OCI-LY7 (cell line): Measurements from ENCODE around the gene PPIP5K2. TPM values are rescaled to one million over a fixed set of nuclear protein-coding genes. Genes with fewer than 3 reads are reported as not detected.
A peak's percentile ranks its signal among the peaks of the same experiment; 100 is the strongest.

Experiments used
- BruUV-seq: library from RNA; stranded (reverse); fragments of 400-500 nt; replicated peaks from 2 replicates; lab custom pipeline; 2021; lab: Mats Ljungman, UMichigan
- CTCF ChIA-PET: fragments of 300-600 bp; sonication (Branson Sonifier 250); formaldehyde crosslinking; loops from one replicate; lab custom pipeline; 2022; ENCODE audit warnings: antibody characterized with exemption; ENCODE audit not compliant: unreplicated experiment; lab: Charles Lee
- POLR2A ChIA-PET: fragments of 300-600 bp; sonication (Branson Sonifier 250); formaldehyde crosslinking; loops from one replicate; lab custom pipeline; 2022; ENCODE audit warnings: antibody characterized with exemption; lab: Charles Lee
- DNase-seq: peaks from one replicate; pipeline ENCODE4 v3.0.0-alpha.2; 2015; ENCODE audit warnings: low spot score
- H2AFZ ChIP-seq: fragments of 200-600 bp; sonication (generic), shearing (Covaris generic); 2 replicates; pipeline ENCODE4 v1.6.1; 2014; ENCODE audit warnings: mild to moderate bottlenecking, antibody characterized with exemption, low read length, moderate library complexity
- H3K27ac ChIP-seq: fragments of 200-600 bp; sonication (generic); 2 replicates; pipeline ENCODE4 v1.5.1; 2014; ENCODE audit warnings: mixed run types, low read depth, mild to moderate bottlenecking, moderate library complexity, low read length, inconsistent platforms; ENCODE audit not compliant: poor library complexity, severe bottlenecking
- H3K36me3 ChIP-seq: fragments of 200-600 bp; sonication (generic); 2 replicates; pipeline ENCODE4 v1.6.1; 2014; ENCODE audit warnings: mild to moderate bottlenecking, antibody characterized with exemption, low read length, moderate library complexity, mixed read lengths; ENCODE audit not compliant: insufficient read depth
- H3K4me1 ChIP-seq: fragments of 200-600 bp; sonication (generic); 2 replicates; pipeline ENCODE4 v1.5.1; 2014; ENCODE audit warnings: mild to moderate bottlenecking, low read length; ENCODE audit not compliant: insufficient read depth, poor library complexity, severe bottlenecking
- H3K4me2 ChIP-seq: fragments of 200-600 bp; sonication (generic); 2 replicates; pipeline ENCODE4 v1.6.1; 2014; ENCODE audit warnings: mild to moderate bottlenecking, low read length
- H3K4me3 ChIP-seq: fragments of 200-600 bp; sonication (generic); 2 replicates; pipeline ENCODE4 v1.5.1; 2014; ENCODE audit warnings: mild to moderate bottlenecking, low read depth, low read length; ENCODE audit not compliant: poor library complexity, severe bottlenecking
- H3K79me2 ChIP-seq: fragments of 200-600 bp; sonication (generic); 2 replicates; pipeline ENCODE4 v1.6.1; 2016; ENCODE audit warnings: low read depth, mild to moderate bottlenecking, low read length, moderate library complexity, mixed read lengths; ENCODE audit not compliant: insufficient read depth
- H3K9me2 ChIP-seq: fragments of 200-600 bp; sonication (generic); 2 replicates; pipeline ENCODE4 v1.6.1; 2016; ENCODE audit warnings: mild to moderate bottlenecking, low read length, mixed read lengths; ENCODE audit not compliant: insufficient read depth
- H3K9me3 ChIP-seq: fragments of 200-600 bp; sonication (generic); 2 replicates; pipeline ENCODE4 v1.6.1; 2014; ENCODE audit warnings: mild to moderate bottlenecking, mixed run types, low read length, mixed read lengths
- H4K20me1 ChIP-seq: fragments of 200-600 bp; sonication (generic); 2 replicates; pipeline ENCODE4 v1.6.1; 2014; ENCODE audit warnings: mild to moderate bottlenecking, antibody characterized with exemption, low read length, moderate library complexity, mixed read lengths; ENCODE audit not compliant: insufficient read depth
- EZH2phosphoT487 ChIP-seq: fragments of 200-600 bp; sonication (generic); IDR thresholded peaks from 2 replicates; pipeline ENCODE4 v1.6.1; 2018; ENCODE audit warnings: low read depth, borderline replicate concordance, mild to moderate bottlenecking, mixed run types, antibody characterized with exemption, low read length, moderate library complexity, mixed read lengths
- intact Hi-C: fragments of 100-400 bp; cut with micrococcal nuclease; formaldehyde crosslinking; loops from one replicate; pipeline ENCODE4 v1.10.0; 2022; ENCODE audit not compliant: unreplicated experiment
- total RNA-seq, 2 experiments: library from RNA; depleted of rRNA in 1 of 2; stranded (reverse); fragments of >200 nt in 1 of 2; shearing (Covaris generic) in 1 of 2; gene quantifications; 2 replicates each; pipeline ENCODE4 v1.2.3, GENCODE V29; 2014 to 2022
- TF ChIP-seq, protein P1 (sequence below): fragments of 200-600 bp; sonication (generic); conservative IDR thresholded peaks from 2 replicates; pipeline ENCODE4 v1.5.1; 2014; ENCODE audit warnings: mild to moderate bottlenecking, antibody characterized with exemption, low read length, moderate library complexity, mixed read lengths

PPIP5K2 gene
- total RNA-seq, 2 experiments from 2014 or later = 45.5 to 80.0 TPM

DNA sequence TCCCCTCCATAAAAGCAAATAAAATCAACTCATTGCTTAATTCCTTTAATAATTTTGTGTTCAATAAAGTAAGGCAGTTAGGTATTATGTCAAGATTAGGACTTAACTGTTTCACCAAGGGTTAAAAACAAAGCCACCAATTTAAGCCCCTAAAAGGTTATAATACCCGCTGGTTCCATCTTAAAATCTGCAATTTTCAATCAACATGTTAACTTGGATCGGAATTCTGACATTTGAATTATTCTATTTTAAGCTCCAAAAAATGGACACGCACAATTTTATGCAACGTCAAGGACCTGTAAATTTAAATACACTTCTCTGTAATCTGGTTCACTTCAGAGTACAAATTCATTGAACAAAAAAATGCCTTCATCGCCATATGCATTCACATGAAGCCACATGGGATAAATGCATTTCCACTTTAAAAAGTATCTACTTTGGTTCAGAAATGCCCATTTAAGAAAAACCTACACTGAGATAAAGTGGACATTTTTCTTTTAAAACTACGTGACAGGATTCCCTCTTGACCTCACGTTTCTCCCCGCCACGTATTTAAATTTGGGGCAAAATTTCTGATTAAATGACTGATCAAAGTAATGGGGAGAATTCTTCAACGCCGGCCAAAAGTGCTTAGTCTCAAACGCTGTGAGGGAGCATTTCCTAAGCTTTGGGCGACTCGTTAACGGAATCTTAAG, 884 bp upstream of the PPIP5K2 start:
- Histone ChIP-seq H3K36me3 (peaks cover 18% of the 10 kb centered on the region), H3K4me2 (peak overlapping the region; percentile 87), H2AFZ (peak overlapping the region; percentile 92), H3K79me2 (peaks cover 80% of the 10 kb centered on the region), H3K9me3 (no peaks in the 10 kb centered on the region), H3K27ac (peak overlapping the region; percentile 99), H3K4me3 (peak overlapping the region; percentile 90), H3K4me1 (peaks cover 29% of the 10 kb centered on the region), H4K20me1 (peaks cover 8% of the 10 kb centered on the region; the same call in 1 of the 2 replicates), H3K9me2 (no peaks in the 10 kb centered on the region)
- TF ChIP-seq, protein P1, sequence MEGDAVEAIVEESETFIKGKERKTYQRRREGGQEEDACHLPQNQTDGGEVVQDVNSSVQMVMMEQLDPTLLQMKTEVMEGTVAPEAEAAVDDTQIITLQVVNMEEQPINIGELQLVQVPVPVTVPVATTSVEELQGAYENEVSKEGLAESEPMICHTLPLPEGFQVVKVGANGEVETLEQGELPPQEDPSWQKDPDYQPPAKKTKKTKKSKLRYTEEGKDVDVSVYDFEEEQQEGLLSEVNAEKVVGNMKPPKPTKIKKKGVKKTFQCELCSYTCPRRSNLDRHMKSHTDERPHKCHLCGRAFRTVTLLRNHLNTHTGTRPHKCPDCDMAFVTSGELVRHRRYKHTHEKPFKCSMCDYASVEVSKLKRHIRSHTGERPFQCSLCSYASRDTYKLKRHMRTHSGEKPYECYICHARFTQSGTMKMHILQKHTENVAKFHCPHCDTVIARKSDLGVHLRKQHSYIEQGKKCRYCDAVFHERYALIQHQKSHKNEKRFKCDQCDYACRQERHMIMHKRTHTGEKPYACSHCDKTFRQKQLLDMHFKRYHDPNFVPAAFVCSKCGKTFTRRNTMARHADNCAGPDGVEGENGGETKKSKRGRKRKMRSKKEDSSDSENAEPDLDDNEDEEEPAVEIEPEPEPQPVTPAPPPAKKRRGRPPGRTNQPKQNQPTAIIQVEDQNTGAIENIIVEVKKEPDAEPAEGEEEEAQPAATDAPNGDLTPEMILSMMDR = no peak
- TF ChIP-seq EZH2phosphoT487 = no peak
- BruUV-seq = TSS peak; percentile 94
- intact Hi-C loops = no loop called here
- POLR2A ChIA-PET = interaction anchor here (1.1 to 1.6 kb wide), 4 partner anchors 9 to 140 kb away, joined by 4 to 6 read pairs (median 5); partner anchors contain the start of gene MACIR
- DNase-seq = peak; percentile 62
- CTCF ChIA-PET = interaction anchor here (1.0 kb wide), 1 partner anchor 20 kb away, joined by 4 read pairs; no protein-coding TSS in a partner anchor

DNA sequence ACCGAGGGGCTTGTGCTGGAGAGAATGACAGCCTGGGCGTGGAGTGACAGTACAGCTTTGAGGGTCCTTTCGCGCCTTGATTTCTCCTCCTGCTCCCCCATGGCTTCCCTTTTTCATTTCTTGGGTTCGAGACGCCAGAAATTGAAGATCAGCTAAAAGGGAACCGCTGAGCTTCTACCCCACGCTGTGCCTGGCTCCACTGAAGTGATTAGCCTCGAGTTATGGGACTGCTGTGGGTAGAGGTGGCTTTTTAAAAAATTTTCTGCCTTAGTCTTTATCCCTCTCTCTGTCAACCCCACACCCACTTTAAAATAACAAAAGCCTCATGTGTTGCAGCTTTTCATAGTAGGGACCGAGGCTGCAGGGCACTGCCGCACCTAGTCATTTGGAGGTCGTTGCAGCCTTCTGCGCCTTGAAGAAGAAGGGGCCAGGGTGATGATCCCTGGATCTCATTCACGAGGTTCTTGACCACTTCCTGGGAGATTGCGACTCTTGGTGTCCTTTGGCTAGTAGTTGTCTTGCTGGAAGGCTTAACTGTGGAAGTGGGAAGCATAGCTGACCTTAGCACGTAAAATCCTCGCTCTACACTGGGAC, 603 bp downstream of the PPIP5K2 start:
- Histone ChIP-seq H3K4me2 (peak overlapping the region; percentile 97), H3K4me3 (peak overlapping the region; percentile 90), H4K20me1 (peaks cover 8% of the 10 kb centered on the region; the same call in 1 of the 2 replicates), H3K9me2 (no peaks in the 10 kb centered on the region), H3K36me3 (peaks cover 22% of the 10 kb centered on the region), H3K4me1 (peaks cover 29% of the 10 kb centered on the region), H2AFZ (peak overlapping the region; percentile 58; the same call in 1 of the 2 replicates), H3K79me2 (peaks cover 87% of the 10 kb centered on the region), H3K27ac (peak overlapping the region; percentile 99), H3K9me3 (no peaks in the 10 kb centered on the region)
- peak; percentile 38 for DNase-seq
- CTCF ChIA-PET = no interaction called here
- TF ChIP-seq, protein P1 = no peak
- no peak for TF ChIP-seq EZH2phosphoT487
- intact Hi-C loops = loop anchor here (1.0 kb wide), 1 partner anchor 138 kb away; the partner anchor contains the start of gene MACIR
- BruUV-seq = TSS peak; percentile 65
- POLR2A ChIA-PET = interaction anchor here (0.6 to 2.2 kb wide), 9 partner anchors 9 to 171 kb away, joined by 3 to 8 read pairs (median 4); partner anchors contain the start of gene MACIR
